ENCODE measurements around the gene STIP1.

Gene STIP1

GRCh38 chr11:64220798-64221197, 34.8 kb downstream of the STIP1 start:
- Mint-ChIP-seq H3K4me3 (no peak overlapping the region), H3K27ac (peak overlapping the region; percentile 45), H3K4me1 (peaks cover 24% of the 10 kb centered on the region), H3K36me3 (peaks cover 49% of the 10 kb centered on the region), H3K9me3 (no peaks in the 10 kb centered on the region)
- ATAC-seq (no peak), DNase-seq (ENCODE audit: low spot score in 2 of 2) (no peak)

DNA sequence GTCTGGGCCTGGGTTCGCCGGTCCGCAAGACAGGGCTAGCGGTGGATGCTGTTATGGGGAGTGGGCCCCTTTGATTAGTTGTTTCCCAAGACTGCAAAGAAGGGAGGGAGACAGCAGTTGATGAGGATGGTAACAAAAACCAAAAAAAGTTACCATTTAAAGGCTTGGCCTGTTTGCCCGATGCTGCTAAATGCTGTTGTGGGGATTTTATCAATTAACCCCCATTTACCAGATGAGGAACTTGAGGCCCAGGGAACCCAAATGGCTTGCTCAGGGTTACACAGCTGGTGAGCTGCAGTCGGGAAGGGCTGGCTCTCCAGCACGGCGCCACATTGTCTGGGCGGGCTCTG, 36.7 kb downstream of the STIP1 start:
- Mint-ChIP-seq H3K9me3 (no peaks in the 10 kb centered on the region), H3K27ac (no peak overlapping the region), H3K4me3 (no peak overlapping the region), H3K4me1 (peaks cover 34% of the 10 kb centered on the region), H3K36me3 (peaks cover 49% of the 10 kb centered on the region)
- ATAC-seq (no peak), DNase-seq (ENCODE audit: low spot score in 2 of 2) (no peak)

- no peak for ATAC-seq
- no peak overlapping the region for H3K4me3 Mint-ChIP-seq
- H3K4me1 Mint-ChIP-seq = peaks cover 38% of the 10 kb centered on the region
- no peak for DNase-seq (ENCODE audit: low spot score in 2 of 2)
- H3K36me3 Mint-ChIP-seq = peaks cover 49% of the 10 kb centered on the region
- H3K9me3 Mint-ChIP-seq = no peaks in the 10 kb centered on the region
- H3K27ac Mint-ChIP-seq = peak overlapping the region; percentile 86
Measured at GRCh38 chr11:64223001-64223651, 37.2 kb downstream of the STIP1 start.

DNA sequence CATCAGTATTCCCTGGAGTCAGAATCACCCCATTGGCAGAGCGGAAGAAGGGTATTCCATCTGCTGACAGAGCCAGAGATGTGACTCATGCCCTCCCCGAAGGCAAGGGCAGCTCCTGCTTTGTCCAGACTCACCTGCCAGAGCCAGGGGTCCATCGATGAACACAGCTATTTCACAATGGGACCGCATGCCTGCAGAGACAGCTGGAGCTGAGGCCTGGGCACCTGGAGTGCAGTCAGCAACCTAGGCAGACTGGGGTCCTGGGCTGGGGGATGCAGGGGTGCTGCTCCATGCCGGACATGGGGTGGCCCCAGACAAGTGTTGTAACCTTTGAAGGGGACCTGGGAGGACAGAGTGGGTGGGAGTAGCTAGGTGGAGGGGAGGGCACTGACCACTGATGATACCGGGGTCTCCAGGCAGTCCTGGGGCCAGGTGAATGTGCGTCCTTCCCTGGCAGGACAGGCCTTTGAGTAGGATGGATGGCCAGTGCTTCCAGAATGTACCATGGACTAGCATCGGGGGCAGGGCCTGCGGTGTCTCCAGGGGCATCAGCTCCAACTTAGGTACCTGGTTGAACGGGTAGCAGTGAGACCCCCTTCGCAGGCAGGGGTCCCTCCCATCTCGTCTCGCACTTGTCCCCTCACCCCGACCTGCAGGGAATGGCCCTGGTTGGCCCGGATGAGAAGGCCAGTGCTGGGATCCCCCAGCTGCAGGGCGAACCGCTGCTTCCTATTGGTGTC, 38.4 kb downstream of the STIP1 start:
- Mint-ChIP-seq H3K4me1 (peaks cover 35% of the 10 kb centered on the region), H3K36me3 (peaks cover 61% of the 10 kb centered on the region), H3K27ac (peak overlapping the region; percentile 86), H3K4me3 (peak overlapping the region; percentile 87), H3K9me3 (no peaks in the 10 kb centered on the region)
- ATAC-seq (no peak), DNase-seq (ENCODE audit: low spot score in 2 of 2) (no peak)

DNA sequence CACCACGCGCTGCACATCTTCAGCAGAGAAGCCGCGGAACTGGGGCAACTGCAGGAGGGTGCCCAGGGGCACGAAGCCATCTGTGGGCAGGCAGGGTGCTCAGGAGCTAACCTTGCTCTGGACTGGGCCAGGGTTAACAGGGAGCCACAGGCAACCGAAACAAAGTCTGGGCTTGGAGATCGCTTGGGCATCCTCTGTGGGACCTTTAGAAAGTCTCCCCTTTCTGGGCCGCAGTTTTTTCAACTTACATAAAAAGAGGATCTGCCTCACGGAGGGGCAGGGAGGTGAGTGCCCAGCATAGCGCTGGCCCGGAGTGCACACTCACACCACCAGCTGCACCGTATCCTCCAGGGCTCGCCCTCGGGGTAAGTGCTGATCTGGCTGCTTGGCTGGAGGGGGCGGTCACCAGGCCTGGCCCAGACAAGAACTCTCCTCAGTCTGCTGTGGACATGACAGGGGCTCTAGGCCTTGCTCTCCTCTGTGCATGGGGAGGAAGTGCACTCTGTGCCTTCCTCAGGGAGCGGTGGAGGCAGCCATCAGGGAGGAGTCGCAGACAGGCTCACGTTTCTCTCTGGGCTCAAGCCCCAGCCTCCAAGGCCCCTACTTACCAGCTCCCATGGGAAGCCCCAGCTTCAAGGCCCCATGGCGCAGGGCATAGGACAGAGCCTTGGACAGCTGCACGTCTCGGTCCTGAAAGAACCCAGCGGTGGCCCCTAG, 39.1 kb downstream of the STIP1 start:
- H3K4me1 Mint-ChIP-seq = peaks cover 42% of the 10 kb centered on the region
- H3K4me3 Mint-ChIP-seq = peak overlapping the region; percentile 87
- peaks cover 64% of the 10 kb centered on the region for H3K36me3 Mint-ChIP-seq
- DNase-seq (ENCODE audit: low spot score in 2 of 2) = no peak
- peak overlapping the region; percentile 86 for H3K27ac Mint-ChIP-seq
- ATAC-seq = no peak
- no peaks in the 10 kb centered on the region for H3K9me3 Mint-ChIP-seq

- Mint-ChIP-seq H3K36me3 (peaks cover 63% of the 10 kb centered on the region), H3K4me3 (peak within 1 kb of the TSS; percentile 87), H3K4me1 (peaks cover 43% of the 10 kb centered on the region), H3K9me3 (no peaks in the 10 kb centered on the region), H3K27ac (peak within 1 kb of the TSS; percentile 86)
- DNase-seq (ENCODE audit: low spot score in 2 of 2) (peak; percentile 92 to 96), ATAC-seq (peak; percentile 76)
Measured at GRCh38 chr11:64225608-64226506, 39.9 kb downstream of the STIP1 start, which contains the start of the genes NUDT22 and TRPT1. NUDT22 (plus strand) TSS chr11:64226274; CDS start chr11:64226653, 379 bp downstream. TRPT1 (minus strand) TSS chr11:64226186; CDS start chr11:64225860, 326 bp downstream.

DNA sequence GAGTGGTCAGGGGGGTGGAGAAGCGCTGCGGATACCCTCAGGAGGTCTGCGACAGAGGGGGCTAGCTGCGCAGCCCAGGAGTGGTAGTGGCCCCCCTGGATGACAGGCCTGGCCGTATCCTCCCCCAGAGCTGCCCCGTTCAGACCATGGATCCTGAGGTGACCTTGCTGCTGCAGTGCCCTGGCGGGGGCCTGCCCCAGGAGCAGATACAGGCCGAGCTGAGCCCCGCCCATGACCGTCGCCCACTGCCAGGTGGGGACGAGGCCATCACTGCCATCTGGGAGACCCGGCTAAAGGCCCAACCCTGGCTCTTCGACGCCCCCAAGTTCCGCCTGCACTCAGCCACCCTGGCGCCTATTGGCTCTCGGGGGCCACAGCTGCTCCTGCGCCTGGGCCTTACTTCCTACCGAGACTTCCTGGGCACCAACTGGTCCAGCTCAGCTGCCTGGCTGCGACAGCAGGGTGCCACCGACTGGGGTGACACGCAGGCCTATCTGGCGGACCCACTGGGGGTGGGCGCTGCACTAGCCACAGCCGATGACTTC, 40.6 kb downstream of the STIP1 start:
- DNase-seq (ENCODE audit: low spot score in 2 of 2) (peak; percentile 52 to 78), ATAC-seq (peak; percentile 62)
- Mint-ChIP-seq H3K9me3 (no peaks in the 10 kb centered on the region), H3K27ac (peak overlapping the region; percentile 86), H3K4me1 (peaks cover 44% of the 10 kb centered on the region), H3K36me3 (peaks cover 56% of the 10 kb centered on the region), H3K4me3 (peak overlapping the region; percentile 87)

DNA sequence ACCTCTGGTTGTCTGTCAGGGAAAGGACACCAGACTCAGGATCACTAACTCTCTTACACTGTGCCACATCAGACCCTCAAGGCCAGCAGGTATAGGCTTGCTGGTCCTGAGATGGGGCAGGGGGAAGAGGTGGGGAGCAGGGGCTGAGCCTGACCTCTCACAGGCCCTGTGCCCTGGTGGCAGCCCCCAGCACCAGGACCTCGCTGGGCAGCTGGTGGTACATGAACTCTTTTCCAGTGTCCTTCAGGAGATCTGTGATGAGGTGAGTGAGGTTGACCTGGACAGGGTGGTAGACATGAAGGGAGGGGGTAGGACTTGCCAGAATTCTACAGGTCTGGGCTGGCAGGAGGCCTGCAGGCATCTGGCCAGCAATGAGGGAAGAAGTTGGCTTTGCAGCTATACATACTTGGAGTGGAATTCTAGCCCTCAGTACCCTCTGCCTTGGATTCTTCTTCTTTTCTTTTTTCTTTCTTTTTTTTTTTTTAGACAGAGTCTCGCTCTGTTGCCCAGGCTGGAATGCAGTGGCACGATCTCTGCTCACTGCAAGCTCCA, 41.5 kb downstream of the STIP1 start:
- Mint-ChIP-seq H3K4me1 (peaks cover 53% of the 10 kb centered on the region), H3K27ac (peak overlapping the region; percentile 86), H3K4me3 (peak overlapping the region; percentile 87), H3K36me3 (peaks cover 47% of the 10 kb centered on the region), H3K9me3 (no peaks in the 10 kb centered on the region)
- no peak for ATAC-seq
- DNase-seq (ENCODE audit: low spot score in 2 of 2) = no peak

GRCh38 chr11:64229090-64229743, 43.2 kb downstream of the STIP1 start:
- DNase-seq (ENCODE audit: low spot score in 2 of 2) = peak in 1 of 2 donors; percentile 53
- H3K9me3 Mint-ChIP-seq = no peaks in the 10 kb centered on the region

DNA sequence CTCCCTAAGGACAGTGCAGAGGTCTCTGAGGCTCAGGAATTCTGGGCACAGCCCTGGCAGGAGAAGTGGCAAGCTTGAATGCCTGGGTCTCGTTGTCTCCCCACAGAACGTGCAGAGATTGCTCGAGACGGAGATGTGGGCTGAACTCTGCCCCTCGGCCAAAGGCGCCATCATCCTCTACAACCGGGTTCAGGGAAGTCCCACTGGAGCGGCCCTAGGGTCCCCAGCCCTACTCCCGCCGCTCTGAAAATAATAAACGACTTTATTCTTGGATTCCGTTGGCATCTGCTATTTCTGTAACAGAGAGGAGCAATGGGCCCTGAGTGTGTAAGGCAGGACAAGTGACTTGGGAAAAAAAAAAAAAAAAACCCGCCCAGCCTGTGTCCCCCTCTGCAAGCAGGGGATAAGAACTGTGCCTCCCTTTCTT, 43.8 kb downstream of the STIP1 start:
- peak overlapping the region; percentile 86 for H3K27ac Mint-ChIP-seq
- peak overlapping the region; percentile 77 for H3K4me3 Mint-ChIP-seq
- H3K36me3 Mint-ChIP-seq = peaks cover 24% of the 10 kb centered on the region
- DNase-seq (ENCODE audit: low spot score in 2 of 2) (no peak), ATAC-seq (no peak)
- no peaks in the 10 kb centered on the region for H3K9me3 Mint-ChIP-seq
- peaks cover 49% of the 10 kb centered on the region for H3K4me1 Mint-ChIP-seq

More at GRCh38 chr11:64229090-64229743, 43.2 kb downstream of the STIP1 start:
- Mint-ChIP-seq H3K36me3 (peaks cover 29% of the 10 kb centered on the region), H3K4me1 (peaks cover 55% of the 10 kb centered on the region), H3K27ac (peak overlapping the region; percentile 86), H3K4me3 (peak overlapping the region; percentile 77)
- ATAC-seq = no peak

DNA sequence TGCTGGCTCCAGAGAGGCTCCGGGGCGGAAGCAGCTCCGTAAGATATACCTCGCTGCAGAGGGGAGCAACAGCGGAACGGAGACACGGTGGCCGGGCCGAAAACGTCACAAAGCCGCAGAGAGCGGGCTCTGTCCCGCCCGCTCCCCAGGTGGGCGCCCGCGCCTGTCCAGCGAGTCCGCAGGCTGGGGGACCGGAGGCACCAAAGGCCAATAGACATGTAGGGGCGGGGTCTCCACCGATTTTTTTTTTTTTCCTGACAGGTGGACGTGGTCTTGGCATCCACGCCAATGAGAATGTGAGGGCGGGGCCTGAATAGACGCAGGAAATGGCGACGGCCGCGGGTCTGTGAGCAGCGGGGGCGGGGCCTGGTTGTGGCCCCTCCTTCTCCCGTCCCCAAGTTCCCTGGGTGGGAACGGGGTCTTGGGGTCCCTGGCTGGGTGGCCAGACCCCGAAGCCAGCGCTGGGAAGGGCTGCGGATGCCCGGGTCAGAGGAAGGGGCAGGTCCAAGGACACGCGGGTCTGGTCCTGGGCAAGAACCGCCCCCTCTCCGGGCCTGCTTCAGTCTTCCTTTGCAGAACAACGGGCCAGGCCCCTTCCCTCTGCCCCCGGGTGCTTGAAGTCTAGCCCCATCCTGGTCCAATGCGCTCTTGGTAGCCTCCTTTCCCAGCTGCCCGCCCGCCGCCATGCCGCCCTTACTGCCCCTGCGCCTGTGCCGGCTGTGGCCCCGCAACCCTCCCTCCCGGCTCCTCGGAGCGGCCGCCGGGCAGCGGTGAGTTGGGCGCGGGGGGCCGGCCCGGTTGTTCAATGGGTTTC, 44.4 kb downstream of the STIP1 start, which contains the start of gene DNAJC4:
Gene DNAJC4 (plus strand): TSS at position 378 of the 814 bp plus-strand sequence. CDS start 307 bp downstream, at position 685.
- ATAC-seq = peak; percentile 60
- H3K27ac Mint-ChIP-seq = peak within 1 kb of the TSS; percentile 86
- peak within 1 kb of the TSS; percentile 77 for H3K4me3 Mint-ChIP-seq
- H3K36me3 Mint-ChIP-seq = peaks cover 22% of the 10 kb centered on the region
- H3K9me3 Mint-ChIP-seq = no peaks in the 10 kb centered on the region
- DNase-seq (ENCODE audit: low spot score in 2 of 2) = peak; percentile 77 to 97
- peaks cover 49% of the 10 kb centered on the region for H3K4me1 Mint-ChIP-seq

- Mint-ChIP-seq H3K9me3 (no peaks in the 10 kb centered on the region), H3K4me1 (peaks cover 52% of the 10 kb centered on the region), H3K36me3 (peaks cover 24% of the 10 kb centered on the region), H3K4me3 (peak overlapping the region; percentile 77), H3K27ac (peak overlapping the region; percentile 86)
- no peak for ATAC-seq
- DNase-seq (ENCODE audit: low spot score in 2 of 2) = no peak
Measured at GRCh38 chr11:64230985-64231365, 45.0 kb downstream of the STIP1 start.

DNA sequence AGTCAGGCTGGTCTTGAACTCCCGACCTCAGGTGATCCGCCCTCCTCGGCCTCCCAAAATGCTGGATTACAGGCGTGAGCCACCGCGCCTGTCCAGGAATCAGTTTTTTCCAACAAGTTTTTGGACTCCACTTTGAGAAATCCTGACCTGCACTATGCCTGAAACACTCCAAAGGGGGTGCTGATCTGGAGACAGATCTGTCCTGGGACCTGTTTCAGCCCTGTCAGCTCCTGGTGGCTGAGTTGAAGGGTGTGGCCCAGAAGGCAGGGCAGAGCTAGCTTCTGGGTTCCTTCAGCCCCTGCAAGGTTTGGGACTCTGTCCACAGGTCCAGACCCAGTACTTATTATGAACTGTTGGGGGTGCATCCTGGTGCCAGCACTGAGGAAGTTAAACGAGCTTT, 45.6 kb downstream of the STIP1 start:
- ATAC-seq = no peak
- Mint-ChIP-seq H3K27ac (peak overlapping the region; percentile 61), H3K36me3 (peaks cover 29% of the 10 kb centered on the region), H3K4me1 (peaks cover 52% of the 10 kb centered on the region), H3K9me3 (no peaks in the 10 kb centered on the region), H3K4me3 (peak overlapping the region; percentile 77)
- no peak for DNase-seq (ENCODE audit: low spot score in 2 of 2)

Data from stimulated activated effector memory CD8-positive, alpha-beta T cell treated with anti-CD3 and anti-CD28 coated beads, Interleukin-12 subunit alpha, Interleukin-12 subunit beta, amount 100 ng/mL, for 72 hours (primary cell).